ENCODE measurements around the gene SH3GL1.

DNA sequence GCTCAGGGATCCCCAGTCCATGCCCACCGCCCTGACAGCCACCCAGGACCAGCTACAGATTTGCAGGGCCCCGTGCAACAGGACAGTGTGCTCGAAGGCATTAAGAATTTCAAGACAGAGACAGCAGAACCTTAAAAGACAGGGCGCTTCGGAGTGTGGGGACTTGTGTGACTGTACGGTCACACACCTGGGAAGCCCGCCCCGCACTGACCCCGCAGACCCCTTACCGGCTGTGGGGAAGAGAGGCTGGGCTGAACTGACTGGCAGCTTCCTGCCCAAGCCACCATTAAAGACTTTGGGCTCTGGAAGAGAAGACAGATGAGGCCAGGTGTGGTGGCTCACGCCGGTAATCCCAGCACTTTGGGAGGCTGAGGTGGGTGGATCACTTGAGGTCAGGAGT, 76.1 kb downstream of the SH3GL1 start:
- TF ChIP-seq TCF4 (CRISPR knock-in tag; IDR thresholded peaks at IDR 0.05; ENCODE audit: borderline replicate concordance) (no peak), ZNF8 (CRISPR knock-in tag; IDR thresholded peaks at IDR 0.05) (no peak), RARB (CRISPR knock-in tag; IDR thresholded peaks at IDR 0.05) (no peak), ZNF565 (CRISPR knock-in tag; conservative IDR thresholded peaks at IDR 0.05; ENCODE audit: low read depth) (no peak), SNAI2 (CRISPR knock-in tag; IDR thresholded peaks at IDR 0.05) (no peak), ZFP3 (CRISPR knock-in tag; IDR thresholded peaks at IDR 0.05) (no peak), ZFP30 (CRISPR knock-in tag; IDR thresholded peaks at IDR 0.05) (no peak), ZNF70 (CRISPR knock-in tag; IDR thresholded peaks at IDR 0.05) (no peak), BACH2 (CRISPR knock-in tag; IDR thresholded peaks at IDR 0.05; ENCODE audit: borderline replicate concordance) (no peak)
- TF ChIP-seq, protein P1, sequence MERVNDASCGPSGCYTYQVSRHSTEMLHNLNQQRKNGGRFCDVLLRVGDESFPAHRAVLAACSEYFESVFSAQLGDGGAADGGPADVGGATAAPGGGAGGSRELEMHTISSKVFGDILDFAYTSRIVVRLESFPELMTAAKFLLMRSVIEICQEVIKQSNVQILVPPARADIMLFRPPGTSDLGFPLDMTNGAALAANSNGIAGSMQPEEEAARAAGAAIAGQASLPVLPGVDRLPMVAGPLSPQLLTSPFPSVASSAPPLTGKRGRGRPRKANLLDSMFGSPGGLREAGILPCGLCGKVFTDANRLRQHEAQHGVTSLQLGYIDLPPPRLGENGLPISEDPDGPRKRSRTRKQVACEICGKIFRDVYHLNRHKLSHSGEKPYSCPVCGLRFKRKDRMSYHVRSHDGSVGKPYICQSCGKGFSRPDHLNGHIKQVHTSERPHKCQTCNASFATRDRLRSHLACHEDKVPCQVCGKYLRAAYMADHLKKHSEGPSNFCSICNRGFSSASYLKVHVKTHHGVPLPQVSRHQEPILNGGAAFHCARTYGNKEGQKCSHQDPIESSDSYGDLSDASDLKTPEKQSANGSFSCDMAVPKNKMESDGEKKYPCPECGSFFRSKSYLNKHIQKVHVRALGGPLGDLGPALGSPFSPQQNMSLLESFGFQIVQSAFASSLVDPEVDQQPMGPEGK (CRISPR knock-in tag; IDR thresholded peaks at IDR 0.05; ENCODE audit: borderline replicate concordance), result no peak

Data from SK-N-SH treated with all-trans-retinoic acid at 6 μM for 48 hours (cell line).